ENCODE measurements around the gene CDC42BPB. TPM values are rescaled to one million over a fixed set of nuclear protein-coding genes. Genes with fewer than 3 reads are reported as not detected.

CDC42BPB gene
- total RNA-seq, 2 experiments from 2014 or later, result 2.0 to 2.3 TPM

GRCh38 chr14:102911991-102912761 is 145.2 kb downstream of the CDC42BPB start:
- POLR2A ChIA-PET, result no interaction called here

GRCh38 chr14:102911541-102911951 is 145.8 kb downstream of the CDC42BPB start:
- ChIA-PET CTCF (no interaction called here), POLR2A (no interaction called here)

More at GRCh38 chr14:102911991-102912761, 145.2 kb downstream of the CDC42BPB start:
- CTCF ChIA-PET, result interaction anchor here (1.1 kb wide), 1 partner anchor 217 kb away, joined by 4 read pairs; no protein-coding TSS in a partner anchor

- ChIA-PET POLR2A (interaction anchor here (0.9 kb wide), 1 partner anchor 125 kb away, joined by 3 read pairs; no protein-coding TSS in a partner anchor), CTCF (no interaction called here)
Measured at GRCh38 chr14:102910442-102910841, 146.9 kb downstream of the CDC42BPB start.

- ChIA-PET POLR2A (interaction anchor here (0.9 kb wide), 1 partner anchor 124 kb away, joined by 3 read pairs; no protein-coding TSS in a partner anchor), CTCF (no interaction called here)
Measured at GRCh38 chr14:102909911-102910310, 147.4 kb downstream of the CDC42BPB start.

- CTCF ChIA-PET, result no interaction called here
- POLR2A ChIA-PET, result no interaction called here
Measured at GRCh38 chr14:102909462-102909861, 147.9 kb downstream of the CDC42BPB start.

- POLR2A ChIA-PET, result no interaction called here
- CTCF ChIA-PET, result no interaction called here
Measured at GRCh38 chr14:102908766-102909455, 148.4 kb downstream of the CDC42BPB start.

GRCh38 chr14:102907980-102908730 is 149.2 kb downstream of the CDC42BPB start:
- ChIA-PET CTCF (no interaction called here), POLR2A (no interaction called here)

GRCh38 chr14:102907303-102907844 is 150.0 kb downstream of the CDC42BPB start:
- CTCF ChIA-PET, result no interaction called here

GRCh38 chr14:102906616-102907302 is 150.6 kb downstream of the CDC42BPB start:
- ChIA-PET POLR2A (no interaction called here), CTCF (interaction anchor here (0.5 kb wide), 1 partner anchor 61 kb away, joined by 3 read pairs; no protein-coding TSS in a partner anchor)

More at GRCh38 chr14:102907303-102907844, 150.0 kb downstream of the CDC42BPB start:
- POLR2A ChIA-PET, result no interaction called here

GRCh38 chr14:102905116-102906108 is 151.9 kb downstream of the CDC42BPB start:
- POLR2A ChIA-PET, result no interaction called here
- CTCF ChIA-PET, result no interaction called here

- ChIA-PET POLR2A (no interaction called here), CTCF (no interaction called here)
Measured at GRCh38 chr14:102903889-102904512, 153.3 kb downstream of the CDC42BPB start.

GRCh38 chr14:102903248-102903888 is 154.0 kb downstream of the CDC42BPB start:
- ChIA-PET CTCF (interaction anchor here (0.5 kb wide), 1 partner anchor 10 kb away, joined by 3 read pairs; no protein-coding TSS in a partner anchor), POLR2A (no interaction called here)

- CTCF ChIA-PET, result interaction anchor here (0.5 to 0.6 kb wide), 2 partner anchors 10 to 142 kb away, joined by 3 read pairs; no protein-coding TSS in a partner anchor
- POLR2A ChIA-PET, result no interaction called here
Measured at GRCh38 chr14:102902523-102903247, 154.7 kb downstream of the CDC42BPB start.

GRCh38 chr14:102902086-102902485 is 155.3 kb downstream of the CDC42BPB start:
- CTCF ChIA-PET, result no interaction called here
- POLR2A ChIA-PET, result no interaction called here

GRCh38 chr14:102901633-102902032 is 155.7 kb downstream of the CDC42BPB start:
- ChIA-PET POLR2A (no interaction called here), CTCF (no interaction called here)

All from activated CD8-positive, alpha-beta memory T cell treated with anti-CD3 and anti-CD28 coated beads for 36 hours (primary cell).